GM12872 (cell line): ENCODE measurements around the gene NFIL3.

Experiments used
- TF ChIP-seq, protein P1 (sequence below): IDR thresholded peaks from 3 replicates; pipeline ENCODE4 v1.5.1; 2011; ENCODE audit warnings: low read depth, mild to moderate bottlenecking, low read length, moderate library complexity; ENCODE audit not compliant: insufficient read depth

The NFIL3 gene, protein sequence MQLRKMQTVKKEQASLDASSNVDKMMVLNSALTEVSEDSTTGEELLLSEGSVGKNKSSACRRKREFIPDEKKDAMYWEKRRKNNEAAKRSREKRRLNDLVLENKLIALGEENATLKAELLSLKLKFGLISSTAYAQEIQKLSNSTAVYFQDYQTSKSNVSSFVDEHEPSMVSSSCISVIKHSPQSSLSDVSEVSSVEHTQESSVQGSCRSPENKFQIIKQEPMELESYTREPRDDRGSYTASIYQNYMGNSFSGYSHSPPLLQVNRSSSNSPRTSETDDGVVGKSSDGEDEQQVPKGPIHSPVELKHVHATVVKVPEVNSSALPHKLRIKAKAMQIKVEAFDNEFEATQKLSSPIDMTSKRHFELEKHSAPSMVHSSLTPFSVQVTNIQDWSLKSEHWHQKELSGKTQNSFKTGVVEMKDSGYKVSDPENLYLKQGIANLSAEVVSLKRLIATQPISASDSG

DNA sequence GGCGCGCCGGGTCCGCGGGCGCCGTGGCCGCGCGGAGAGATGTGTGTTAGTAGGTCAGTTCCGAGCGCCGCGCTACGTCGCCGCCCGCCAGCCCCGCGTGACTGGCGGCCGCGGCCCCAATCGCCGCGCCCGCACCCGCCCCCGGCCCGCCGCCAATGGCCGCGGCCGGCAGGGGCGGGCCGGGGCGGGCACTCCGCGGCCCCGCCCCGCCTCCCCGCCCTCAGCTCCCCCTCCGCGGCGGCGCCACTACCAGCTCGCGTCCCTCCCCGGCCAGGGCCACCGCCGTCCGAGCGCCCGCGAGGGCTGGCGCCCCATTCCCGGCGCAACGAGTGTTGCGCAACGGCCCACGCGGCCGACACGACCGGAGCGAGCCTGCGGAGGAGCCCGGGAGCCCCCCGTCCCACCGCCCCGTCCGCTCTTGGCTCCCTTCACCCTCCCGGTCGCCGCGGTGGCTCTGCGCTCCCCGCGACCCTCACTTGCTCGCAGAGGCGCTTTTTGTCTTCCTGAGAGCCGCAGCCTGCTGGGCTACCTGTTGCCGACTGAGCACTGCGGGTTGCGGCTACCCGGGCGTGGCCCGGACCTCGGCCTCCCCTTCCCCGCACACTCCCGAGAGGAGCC is at the start of gene NFIL3:
Gene NFIL3, minus strand, starts transcription at position 48 of the 618 bp plus-strand sequence. CDS start 13,098 bp downstream, outside the sequence.
- TF ChIP-seq, protein P1, sequence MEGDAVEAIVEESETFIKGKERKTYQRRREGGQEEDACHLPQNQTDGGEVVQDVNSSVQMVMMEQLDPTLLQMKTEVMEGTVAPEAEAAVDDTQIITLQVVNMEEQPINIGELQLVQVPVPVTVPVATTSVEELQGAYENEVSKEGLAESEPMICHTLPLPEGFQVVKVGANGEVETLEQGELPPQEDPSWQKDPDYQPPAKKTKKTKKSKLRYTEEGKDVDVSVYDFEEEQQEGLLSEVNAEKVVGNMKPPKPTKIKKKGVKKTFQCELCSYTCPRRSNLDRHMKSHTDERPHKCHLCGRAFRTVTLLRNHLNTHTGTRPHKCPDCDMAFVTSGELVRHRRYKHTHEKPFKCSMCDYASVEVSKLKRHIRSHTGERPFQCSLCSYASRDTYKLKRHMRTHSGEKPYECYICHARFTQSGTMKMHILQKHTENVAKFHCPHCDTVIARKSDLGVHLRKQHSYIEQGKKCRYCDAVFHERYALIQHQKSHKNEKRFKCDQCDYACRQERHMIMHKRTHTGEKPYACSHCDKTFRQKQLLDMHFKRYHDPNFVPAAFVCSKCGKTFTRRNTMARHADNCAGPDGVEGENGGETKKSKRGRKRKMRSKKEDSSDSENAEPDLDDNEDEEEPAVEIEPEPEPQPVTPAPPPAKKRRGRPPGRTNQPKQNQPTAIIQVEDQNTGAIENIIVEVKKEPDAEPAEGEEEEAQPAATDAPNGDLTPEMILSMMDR = no peak

DNA sequence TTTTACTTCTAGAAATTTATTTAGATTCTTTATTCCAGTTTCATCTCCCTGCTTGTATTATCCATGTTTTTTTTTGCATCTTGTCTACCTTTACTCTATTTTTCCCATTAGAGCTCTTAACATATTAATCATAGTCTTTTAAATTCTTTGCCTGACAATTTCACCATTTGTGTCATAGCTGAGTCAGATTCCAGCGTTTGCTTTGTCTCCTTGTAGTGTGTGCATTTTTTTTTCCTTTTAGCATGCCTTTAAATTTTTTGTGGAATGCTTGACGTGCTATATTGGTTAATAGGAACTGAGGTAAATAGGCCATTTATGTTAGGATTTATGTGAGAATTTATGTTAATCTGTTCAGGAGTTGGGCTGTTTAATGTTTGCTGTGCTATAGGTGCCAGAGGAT is 41.8 kb upstream of the NFIL3 start:
- TF ChIP-seq, protein P1 = no peak

DNA sequence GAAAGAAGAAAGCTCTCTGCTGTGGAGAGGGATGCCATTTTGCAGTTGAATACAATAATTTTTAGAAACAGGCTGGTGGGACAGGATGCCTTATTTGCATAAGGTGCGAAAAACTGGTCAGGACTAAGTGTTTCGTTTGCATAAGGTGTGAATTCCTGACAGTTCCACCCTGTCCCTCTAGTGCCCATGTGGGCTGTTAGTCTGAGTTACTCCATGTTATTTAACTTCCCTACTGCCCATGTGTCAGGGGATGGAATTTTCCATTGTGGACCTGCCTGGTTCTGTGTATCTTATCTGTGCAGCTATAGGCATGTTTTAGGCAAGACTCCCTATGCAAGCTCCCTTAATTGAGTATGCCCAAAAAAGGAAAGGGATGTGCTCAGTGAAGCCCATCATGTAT is 35.3 kb upstream of the NFIL3 start:
- TF ChIP-seq, protein P1 = no peak

DNA sequence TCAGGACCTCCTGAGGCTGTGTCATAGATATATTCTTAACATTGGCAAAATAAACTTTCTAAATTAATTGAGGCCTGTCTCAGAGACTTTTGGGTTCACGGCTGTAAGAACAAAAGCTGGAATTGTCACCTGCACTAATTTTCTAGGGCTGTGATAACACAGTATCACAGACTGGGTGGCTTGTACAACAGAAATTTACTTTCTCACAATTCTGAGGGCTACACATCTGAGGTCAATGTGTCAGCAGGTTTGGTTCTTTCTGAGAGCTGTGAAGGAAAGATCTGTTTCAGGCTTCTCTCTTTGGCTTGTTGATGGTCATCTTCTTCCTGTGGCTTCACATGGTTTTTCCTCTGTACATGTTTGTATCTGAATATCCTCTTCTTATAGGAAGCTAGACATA is 29.2 kb upstream of the NFIL3 start:
- TF ChIP-seq, protein P1 = no peak

DNA sequence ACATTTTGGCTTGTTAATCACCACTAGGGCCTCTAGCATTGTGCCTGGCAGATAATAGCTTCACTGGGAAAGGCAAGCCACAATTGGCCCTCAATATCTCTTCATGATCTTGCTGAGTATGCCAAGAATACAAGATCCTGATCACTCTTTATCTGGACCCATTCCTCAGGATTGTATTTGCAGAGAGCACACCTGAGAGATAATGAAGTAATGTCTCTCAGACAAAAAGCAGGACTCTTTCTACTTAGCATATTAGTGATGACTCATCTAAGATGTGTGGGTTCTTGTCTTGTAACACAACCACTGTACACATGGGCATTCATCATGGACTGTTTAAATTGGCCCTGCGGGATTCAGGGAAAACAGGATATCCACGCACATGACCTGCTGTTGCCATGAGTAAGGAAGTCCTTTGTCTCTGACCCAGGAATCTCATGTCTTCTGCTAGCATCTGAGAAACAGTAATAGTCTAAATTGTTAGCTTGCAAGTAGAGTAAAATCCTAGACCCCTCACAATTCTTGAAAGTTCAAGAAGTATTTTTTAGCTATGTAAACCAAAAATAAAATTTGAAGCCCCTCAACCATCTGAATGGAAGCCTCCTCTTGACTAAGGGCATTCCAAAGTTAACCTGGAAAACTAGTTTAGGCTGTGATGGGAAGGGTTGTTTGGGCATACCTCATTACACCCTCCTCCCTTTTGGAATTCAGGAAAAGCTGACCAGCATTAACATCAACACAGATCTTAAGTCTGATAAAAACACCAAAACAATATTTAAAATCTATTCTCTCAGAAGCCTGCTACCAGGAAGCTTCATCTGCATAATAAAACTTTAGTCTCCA is 28.0 kb upstream of the NFIL3 start:
- TF ChIP-seq, protein P1 = no peak

DNA sequence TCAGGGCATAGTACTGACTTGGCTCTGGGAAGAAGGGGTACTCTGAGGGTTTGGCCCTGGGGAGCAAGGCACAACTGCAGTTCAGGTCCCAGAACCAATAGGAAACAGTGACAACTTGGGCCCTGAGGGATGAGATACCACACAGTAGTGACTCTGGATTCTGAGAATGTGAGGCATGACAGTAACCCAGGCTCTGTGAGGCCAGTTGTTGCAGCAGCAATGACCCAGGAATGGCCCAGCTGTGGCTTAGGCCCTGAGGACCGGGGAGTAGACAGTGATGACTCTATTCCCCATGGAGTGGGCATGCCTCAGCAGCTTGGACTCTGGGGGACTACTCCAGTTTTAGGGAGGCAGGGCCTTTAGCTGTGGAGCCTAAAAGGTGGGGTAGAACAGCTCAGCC is 21.5 kb upstream of the NFIL3 start:
- TF ChIP-seq, protein P1 = no peak

DNA sequence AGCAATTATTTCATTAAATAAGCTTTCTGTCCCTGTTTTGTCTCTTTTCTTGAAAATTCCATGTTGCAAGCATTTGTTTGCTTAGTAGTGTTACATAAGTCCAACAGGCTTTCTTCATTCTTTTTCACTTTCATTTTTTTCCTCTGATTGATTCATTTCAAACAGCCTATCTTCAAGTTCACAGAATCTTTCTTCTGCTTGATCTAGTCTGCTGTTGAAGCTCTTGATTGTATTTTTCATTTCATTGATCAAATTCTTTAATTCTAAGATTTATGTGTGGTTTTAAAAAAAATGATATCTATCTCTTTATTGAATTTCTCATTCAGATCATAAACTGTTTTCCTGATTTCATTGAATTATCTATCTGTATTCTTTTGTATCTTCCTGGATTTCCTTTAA is 20.4 kb upstream of the NFIL3 start:
- TF ChIP-seq, protein P1 = no peak
